HAP-1 (cell line): ENCODE data around the gene HCST.

Source experiments
- DNase-seq, 2 experiments: peaks; one replicate each; pipeline ENCODE4 v3.0.0-alpha.2; 2016 to 2020; ENCODE audit warnings: low spot score in 2 of 2
- H3K27me3 ChIP-seq: fragments of 250-450 bp; sonication (Bioruptor Pico); 2 replicates; pipeline ENCODE4 v1.5.1; 2020; ENCODE audit warnings: low read depth, mild to moderate bottlenecking, moderate library complexity
- H3K36me3 ChIP-seq: fragments of 250-450 bp; sonication (Bioruptor Pico); replicated peaks from 2 replicates; pipeline ENCODE4 v1.5.1; 2020; ENCODE audit warnings: mild to moderate bottlenecking
- H3K4me1 ChIP-seq: fragments of 250-450 bp; sonication (Bioruptor Pico); 2 replicates; pipeline ENCODE4 v1.5.1; 2020; ENCODE audit warnings: mild to moderate bottlenecking
- H3K4me3 ChIP-seq: fragments of 250-450 bp; sonication (Bioruptor Pico); 2 replicates; pipeline ENCODE4 v1.5.1; 2020; ENCODE audit warnings: mild to moderate bottlenecking, moderate library complexity
- H3K9me3 ChIP-seq: fragments of 250-450 bp; sonication (Bioruptor Pico); 2 replicates; pipeline ENCODE4 v1.5.1; 2020; ENCODE audit warnings: mild to moderate bottlenecking, moderate library complexity
- in situ Hi-C: fragments of 300-500 bp; cut with MboI; formaldehyde crosslinking; loops from 3 replicates; pipeline ENCODE4 v1.14.3; 2020; ENCODE audit warnings: low sequenced_read_pairs, inconsistent platforms, mixed read lengths

The HCST gene, protein sequence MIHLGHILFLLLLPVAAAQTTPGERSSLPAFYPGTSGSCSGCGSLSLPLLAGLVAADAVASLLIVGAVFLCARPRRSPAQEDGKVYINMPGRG

DNA sequence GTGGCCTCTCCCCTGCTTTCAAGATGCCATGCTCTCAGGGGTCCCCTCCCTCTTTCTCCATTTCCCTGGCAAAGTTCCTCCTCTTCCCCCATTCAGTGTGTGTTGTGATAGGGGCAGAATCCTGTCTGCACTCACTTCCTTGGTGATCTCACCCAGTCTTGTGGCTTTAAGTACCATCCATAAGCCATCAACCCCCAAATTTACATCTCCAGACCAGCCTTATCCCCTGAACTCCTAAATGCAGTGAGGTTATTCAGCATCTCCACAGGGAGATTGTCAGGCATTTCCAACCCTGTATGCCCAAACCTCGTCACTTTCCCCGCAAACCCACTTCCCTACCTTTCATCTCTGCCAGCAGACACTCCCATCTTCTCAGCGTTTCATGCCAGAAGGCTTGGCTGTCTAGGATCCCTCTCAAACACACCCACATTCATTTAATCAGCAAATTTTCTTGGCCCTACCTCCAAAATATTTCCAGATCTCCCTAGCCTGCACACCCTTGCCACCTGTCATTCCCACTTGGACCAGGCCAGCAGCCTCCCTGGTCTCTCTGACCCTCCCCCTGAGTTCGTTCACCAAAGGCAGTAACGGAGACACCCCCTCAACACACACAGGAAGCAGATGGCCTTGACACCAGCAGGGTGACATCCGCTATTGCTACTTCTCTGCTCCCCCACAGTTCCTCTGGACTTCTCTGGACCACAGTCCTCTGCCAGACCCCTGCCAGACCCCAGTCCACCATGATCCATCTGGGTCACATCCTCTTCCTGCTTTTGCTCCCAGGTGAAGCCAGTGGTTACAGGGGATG is at the start of gene HCST:
HCST (plus strand) TSS at position 676 of the 808 bp plus-strand sequence; CDS start at position 741, 65 bp downstream.
- no peaks in the 10 kb centered on the region for H3K9me3 ChIP-seq
- in situ Hi-C loops, result no loop called here
- H3K36me3 ChIP-seq, result peaks cover 9% of the 10 kb centered on the region; the same call in 1 of the 2 replicates
- DNase-seq, result no peak
- no peaks in the 10 kb centered on the region for H3K27me3 ChIP-seq
- peaks cover 7% of the 10 kb centered on the region; the same call in 1 of the 2 replicates for H3K4me1 ChIP-seq
- peak within 1 kb of the TSS; percentile 25 for H3K4me3 ChIP-seq

DNA sequence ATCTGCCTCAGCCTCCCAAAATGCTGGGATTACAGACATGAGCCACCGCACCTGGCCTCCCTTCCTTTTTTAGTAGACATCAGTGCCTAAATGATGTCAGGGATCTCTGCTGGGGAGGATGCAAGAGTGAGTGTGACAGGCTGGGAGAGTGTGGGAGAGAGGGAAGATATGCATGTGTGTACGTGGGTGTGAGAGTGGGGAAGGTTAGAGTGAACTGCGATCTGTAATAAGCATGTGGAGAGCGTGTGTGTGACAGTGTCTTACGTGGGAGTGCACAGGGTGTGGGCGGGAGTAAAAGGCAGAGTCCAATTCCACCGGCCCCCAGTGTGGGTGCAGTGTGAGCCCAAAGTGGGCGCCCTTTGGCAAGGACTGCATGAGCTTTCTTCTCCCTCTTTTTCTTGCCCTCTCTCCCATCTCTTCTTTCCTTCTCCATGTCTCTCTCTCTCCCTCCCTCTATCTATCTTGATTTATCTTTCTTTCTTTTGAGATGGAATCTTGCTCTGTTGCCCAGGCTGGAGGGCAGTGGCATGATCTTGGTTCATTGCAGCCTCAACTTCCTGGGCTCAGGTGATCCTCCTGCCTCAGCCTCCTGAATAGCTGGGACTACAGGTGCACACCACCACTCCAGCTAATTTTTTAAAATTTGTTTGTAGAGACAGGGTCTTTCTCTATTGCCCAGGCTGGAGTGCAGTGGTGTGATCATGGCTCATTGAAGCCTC is 49.1 kb upstream of the HCST start:
- H3K4me1 ChIP-seq, result peaks cover 6% of the 10 kb centered on the region
- H3K27me3 ChIP-seq, result no peaks in the 10 kb centered on the region
- H3K4me3 ChIP-seq, result no peak overlapping the region
- H3K9me3 ChIP-seq, result no peaks in the 10 kb centered on the region
- H3K36me3 ChIP-seq, result no peaks in the 10 kb centered on the region
- no peak for DNase-seq
- in situ Hi-C loops, result no loop called here

- Histone ChIP-seq H3K9me3 (no peaks in the 10 kb centered on the region), H3K4me3 (peak within 1 kb of the TSS; percentile 50), H3K36me3 (no peaks in the 10 kb centered on the region), H3K4me1 (peaks cover 6% of the 10 kb centered on the region), H3K27me3 (no peaks in the 10 kb centered on the region)
- in situ Hi-C loops, result no loop called here
- peak in 1 of 2 experiments; percentile 74 for DNase-seq
These were observed 45.7 kb upstream of the HCST start, which contains the start of gene KIRREL2 for GRCh38 chr19:35856546-35857149. TSS of gene KIRREL2 (plus strand) at chr19:35856911. CDS start at chr19:35857120, 209 bp downstream.

DNA sequence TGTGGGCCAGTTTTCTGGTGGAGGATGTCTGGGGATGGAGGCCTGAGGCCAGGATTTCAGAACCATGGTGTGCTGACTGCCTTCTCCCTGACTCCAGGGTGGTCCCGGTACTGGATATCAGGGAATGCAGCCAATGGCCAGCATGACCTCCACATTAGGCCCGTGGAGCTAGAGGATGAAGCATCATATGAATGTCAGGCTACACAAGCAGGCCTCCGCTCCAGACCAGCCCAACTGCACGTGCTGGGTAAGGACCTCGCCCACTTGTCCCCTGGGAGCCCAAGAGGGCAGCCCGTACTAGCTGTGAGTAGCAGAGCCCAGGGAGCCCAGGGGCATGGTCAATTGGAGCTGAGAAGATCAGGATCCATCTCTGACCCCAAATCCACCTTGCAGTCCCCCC is 44.0 kb upstream of the HCST start:
- in situ Hi-C loops, result no loop called here
- no peaks in the 10 kb centered on the region for H3K27me3 ChIP-seq
- no peaks in the 10 kb centered on the region for H3K9me3 ChIP-seq
- H3K4me3 ChIP-seq, result no peak overlapping the region
- peaks cover 6% of the 10 kb centered on the region for H3K4me1 ChIP-seq
- H3K36me3 ChIP-seq, result no peaks in the 10 kb centered on the region
- DNase-seq, result no peak

GRCh38 chr19:35859414-35859813 is 42.9 kb upstream of the HCST start:
- H3K36me3 ChIP-seq, result no peaks in the 10 kb centered on the region
- DNase-seq, result no peak
- H3K27me3 ChIP-seq, result no peaks in the 10 kb centered on the region
- in situ Hi-C loops, result no loop called here
- no peak overlapping the region for H3K4me3 ChIP-seq
- H3K4me1 ChIP-seq, result peaks cover 6% of the 10 kb centered on the region
- H3K9me3 ChIP-seq, result no peaks in the 10 kb centered on the region

- in situ Hi-C loops, result no loop called here
- Histone ChIP-seq H3K27me3 (no peaks in the 10 kb centered on the region), H3K36me3 (no peaks in the 10 kb centered on the region), H3K4me3 (no peak overlapping the region), H3K4me1 (peaks cover 6% of the 10 kb centered on the region), H3K9me3 (no peaks in the 10 kb centered on the region)
- DNase-seq, result no peak
These were observed 41.9 kb upstream of the HCST start for GRCh38 chr19:35860436-35860817.

- Histone ChIP-seq H3K36me3 (no peaks in the 10 kb centered on the region), H3K4me1 (peaks cover 4% of the 10 kb centered on the region), H3K9me3 (no peaks in the 10 kb centered on the region), H3K27me3 (no peaks in the 10 kb centered on the region), H3K4me3 (no peak overlapping the region)
- no peak for DNase-seq
- in situ Hi-C loops, result no loop called here
These were observed 41.3 kb upstream of the HCST start for GRCh38 chr19:35860818-35861639.

GRCh38 chr19:35861640-35862160 is 40.6 kb upstream of the HCST start:
- Histone ChIP-seq H3K27me3 (no peaks in the 10 kb centered on the region), H3K4me3 (no peak overlapping the region), H3K36me3 (no peaks in the 10 kb centered on the region), H3K9me3 (no peaks in the 10 kb centered on the region), H3K4me1 (no peaks in the 10 kb centered on the region)
- no peak for DNase-seq
- in situ Hi-C loops, result no loop called here

DNA sequence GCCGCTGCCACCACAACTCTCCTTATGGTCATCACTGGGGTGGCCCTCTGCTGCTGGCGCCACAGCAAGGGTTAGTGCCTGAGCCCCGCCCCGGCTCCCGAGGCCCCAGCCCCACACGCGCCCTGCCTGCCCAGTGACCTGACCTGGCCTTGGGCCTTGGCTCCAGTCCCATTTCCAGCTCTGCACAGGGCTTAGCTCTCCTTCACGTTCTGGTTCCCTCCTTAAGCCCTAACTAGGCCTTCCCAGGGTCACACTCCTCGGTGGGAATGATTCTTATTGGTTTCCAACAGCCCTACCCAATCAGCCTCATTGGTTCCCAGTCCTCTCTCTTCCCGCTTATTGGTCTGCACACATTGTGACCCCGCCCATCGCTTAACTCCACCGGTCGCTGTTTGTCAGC is 39.8 kb upstream of the HCST start:
- no peaks in the 10 kb centered on the region for H3K27me3 ChIP-seq
- in situ Hi-C loops, result no loop called here
- no peak for DNase-seq

DNA sequence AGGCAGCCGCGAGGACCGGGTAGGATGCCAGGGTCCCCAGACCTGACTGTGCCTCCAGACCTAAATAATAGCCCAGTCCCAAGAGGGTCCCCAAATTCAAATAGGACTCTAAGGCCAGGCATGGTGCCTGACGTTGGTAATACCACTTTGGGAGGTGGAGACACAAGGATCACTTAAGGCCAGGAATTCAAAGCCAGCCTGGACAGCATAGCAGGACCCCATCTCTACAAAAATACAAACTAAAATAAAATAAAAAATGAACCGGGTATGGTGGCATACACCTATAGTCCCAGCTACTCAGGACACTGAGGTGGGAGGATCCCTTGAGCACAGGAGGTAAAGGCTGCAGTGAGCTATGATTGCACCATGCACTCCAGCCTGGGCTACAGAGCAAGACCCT is 39.3 kb upstream of the HCST start:
- in situ Hi-C loops, result no loop called here
- Histone ChIP-seq H3K36me3 (no peaks in the 10 kb centered on the region), H3K4me3 (no peak overlapping the region), H3K4me1 (peaks cover 1% of the 10 kb centered on the region; the same call in 1 of the 2 replicates), H3K27me3 (no peaks in the 10 kb centered on the region), H3K9me3 (no peaks in the 10 kb centered on the region)
- no peak for DNase-seq

More for the DNA sequence above, 39.8 kb upstream of the HCST start:
- Histone ChIP-seq H3K36me3 (no peaks in the 10 kb centered on the region), H3K4me3 (no peak overlapping the region), H3K4me1 (no peaks in the 10 kb centered on the region), H3K9me3 (no peaks in the 10 kb centered on the region)

- Histone ChIP-seq H3K27me3 (no peaks in the 10 kb centered on the region), H3K9me3 (no peaks in the 10 kb centered on the region), H3K36me3 (no peaks in the 10 kb centered on the region), H3K4me3 (peak within 1 kb of the TSS; percentile 36), H3K4me1 (peaks cover 17% of the 10 kb centered on the region)
- in situ Hi-C loops, result no loop called here
- DNase-seq, result peak; percentile 58 to 91
These were observed 34.0 kb upstream of the HCST start, which contains the start of gene APLP1 for GRCh38 chr19:35868172-35868822. TSS of gene APLP1 (plus strand) at chr19:35868574. CDS start at chr19:35868637, 63 bp downstream.

DNA sequence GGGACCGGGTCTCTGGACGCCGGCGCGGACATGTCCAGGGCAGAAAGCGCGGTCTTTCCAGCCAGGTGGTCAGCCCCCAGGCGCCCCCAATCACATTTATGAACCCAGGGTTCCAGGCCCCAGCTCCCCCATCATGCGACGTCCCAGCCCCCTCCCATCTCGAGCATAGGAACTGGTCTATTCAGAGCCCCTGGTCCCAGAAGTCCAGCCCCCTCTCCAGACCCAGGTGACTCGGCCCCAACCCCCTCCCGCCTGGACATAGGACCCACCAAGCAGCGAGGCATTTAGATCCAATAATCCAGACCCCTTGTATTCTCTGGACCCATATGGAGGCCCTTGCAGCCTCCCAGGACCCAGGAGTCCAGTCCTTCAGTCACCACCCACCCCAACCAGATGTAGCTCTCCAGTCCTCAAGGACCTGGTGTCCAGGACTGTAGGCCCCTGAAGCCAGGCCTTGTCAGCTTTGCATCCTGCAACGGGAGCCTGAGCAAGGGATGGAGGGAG is 33.5 kb upstream of the HCST start:
- Histone ChIP-seq H3K4me1 (peaks cover 17% of the 10 kb centered on the region), H3K36me3 (no peaks in the 10 kb centered on the region), H3K27me3 (no peaks in the 10 kb centered on the region), H3K9me3 (no peaks in the 10 kb centered on the region), H3K4me3 (peak overlapping the region; percentile 36)
- DNase-seq, result no peak
- in situ Hi-C loops, result no loop called here
